H1 (cell line): ENCODE measurements around the gene COL20A1. TPM values are rescaled to one million over a fixed set of nuclear protein-coding genes. Genes with fewer than 3 reads are reported as not detected.

ENCODE experiments used
- CTCF ChIA-PET: fragments of 300-600 bp; sonication (Branson Sonifier 250); formaldehyde crosslinking; loops from one replicate; lab custom pipeline; 2021; ENCODE audit not compliant: partially characterized antibody; lab: Charles Lee
- POLR2A ChIA-PET: fragments of 300-600 bp; sonication (Branson Sonifier 250); formaldehyde crosslinking; loops from one replicate; lab custom pipeline; 2021; ENCODE audit warnings: inconsistent platforms; ENCODE audit not compliant: partially characterized antibody; lab: Charles Lee
- DNase-seq, 2 experiments: peaks; one replicate each; pipeline versions ENCODE4 v3.0.0 to v3.0.0-alpha.2; 2010 to 2022; ENCODE audit warnings: low spot score in 2 of 2, low read depth in 1 of 2, mixed read lengths in 1 of 2
- FAIRE-seq: peaks from 2 replicates; lab custom pipeline; 2011; peaks lifted over from hg19 to GRCh38; lab: Jason Lieb, UNC
- H2AFZ ChIP-seq: 2 replicates; pipeline ENCODE4 v1.8.1; 2012; ENCODE audit warnings: low read length, inconsistent platforms
- H2AK5ac ChIP-seq: 2 replicates; pipeline ENCODE4 v1.6.1; 2013; ENCODE audit warnings: low read depth, low read length
- H2BK120ac ChIP-seq: replicated peaks from 2 replicates; pipeline ENCODE3; 2013; ENCODE audit warnings: low read depth, low read length, inconsistent platforms
- H2BK12ac ChIP-seq: 2 replicates; pipeline ENCODE4 v1.6.1; 2013; ENCODE audit warnings: low read depth, low read length
- H2BK15ac ChIP-seq: 2 replicates; pipeline ENCODE4 v1.6.1; 2013; ENCODE audit warnings: low read length
- H2BK20ac ChIP-seq: 2 replicates; pipeline ENCODE4 v1.6.1; 2013; ENCODE audit warnings: low read length
- H2BK5ac ChIP-seq: 2 replicates; pipeline ENCODE4 v1.6.1; 2013; ENCODE audit warnings: low read depth, low read length
- H3K14ac ChIP-seq: 2 replicates; pipeline ENCODE4 v1.6.1; 2013; ENCODE audit warnings: inconsistent platforms; ENCODE audit not compliant: insufficient read length
- H3K18ac ChIP-seq: 2 replicates; pipeline ENCODE4 v1.6.1; 2013; ENCODE audit warnings: low read length; ENCODE audit errors: extremely low read depth
- H3K23ac ChIP-seq: 2 replicates; pipeline ENCODE4 v1.6.1; 2013; ENCODE audit warnings: inconsistent platforms; ENCODE audit not compliant: insufficient read length
- H3K23me2 ChIP-seq: 2 replicates; pipeline ENCODE4 v1.6.1; 2013; ENCODE audit warnings: low read depth, low read length
- H3K27ac ChIP-seq: 2 replicates; pipeline ENCODE4 v1.6.1; 2011; ENCODE audit warnings: low read depth, low read length, inconsistent platforms
- H3K27me3 ChIP-seq, 4 experiments: replicated peaks in 1 of 4; 1 replicate in 1 of 4; 2 replicates in 3 of 4; pipeline versions ENCODE4 v1.6.1 to v1.8.1; 2011 to 2013; ENCODE audit warnings: low read length in 3 of 4, mild to moderate bottlenecking in 3 of 4, inconsistent platforms in 2 of 4, mixed read lengths in 2 of 4, moderate library complexity in 1 of 4; ENCODE audit not compliant: control insufficient read depth in 3 of 4, insufficient read depth in 3 of 4; ENCODE audit errors: extremely low read depth in 1 of 4
- H3K36me3 ChIP-seq, 4 experiments: 2 replicates each; pipeline versions ENCODE4 v1.6.1 to v1.8.1; 2011 to 2013; ENCODE audit warnings: mild to moderate bottlenecking in 4 of 4, low read length in 3 of 4, moderate library complexity in 2 of 4, control low read depth in 1 of 4, inconsistent platforms in 1 of 4; ENCODE audit not compliant: insufficient read depth in 4 of 4, control insufficient read depth in 2 of 4
- H3K4ac ChIP-seq: replicated peaks from 2 replicates; pipeline ENCODE3; 2013; ENCODE audit warnings: low read length, low read depth, mixed read lengths, inconsistent platforms; ENCODE audit not compliant: insufficient read length
- H3K4me1 ChIP-seq, 4 experiments: replicated peaks in 1 of 4; 1 replicate in 1 of 4; 2 replicates in 3 of 4; pipeline versions ENCODE4 v1.6.1 to v1.8.1; 2011 to 2013; ENCODE audit warnings: low read length in 3 of 4, inconsistent platforms in 2 of 4, mixed read lengths in 1 of 4; ENCODE audit not compliant: insufficient read depth in 4 of 4, control insufficient read depth in 3 of 4
- H3K4me2 ChIP-seq, 2 experiments: 2 replicates each; pipeline versions ENCODE4 v1.6.1 to v1.8.1; 2011 to 2013; ENCODE audit warnings: low read depth in 2 of 2, low read length in 2 of 2, control low read depth in 1 of 2, inconsistent platforms in 1 of 2, mild to moderate bottlenecking in 1 of 2; ENCODE audit not compliant: insufficient read depth in 1 of 2
- H3K4me3 ChIP-seq, 4 experiments: fragments of 200-600, 300-600 bp in 1 of 4; sonication (generic), shearing (Covaris generic), sonication (Bioruptor Twin) in 1 of 4; 2 replicates each; pipeline versions ENCODE4 v1.5.1 to v1.8.1; 2011 to 2016; ENCODE audit warnings: low read length in 4 of 4, low read depth in 3 of 4, control low read depth in 2 of 4, inconsistent platforms in 2 of 4, mild to moderate bottlenecking in 2 of 4, mixed read lengths in 1 of 4, moderate library complexity in 1 of 4; ENCODE audit not compliant: insufficient read depth in 2 of 4; ENCODE audit errors: extremely low read depth in 1 of 4
- H3K56ac ChIP-seq: replicated peaks from 2 replicates; pipeline ENCODE3; 2013; ENCODE audit warnings: low read depth, mild to moderate bottlenecking, mixed read lengths, low read length, inconsistent platforms; ENCODE audit not compliant: insufficient read length
- H3K79me1 ChIP-seq: 2 replicates; pipeline ENCODE4 v1.6.1; 2013; ENCODE audit warnings: low read depth, low read length, control low read depth
- H3K79me2 ChIP-seq, 2 experiments: 2 replicates each; pipeline versions ENCODE4 v1.6.1 to v1.8.1; 2012 to 2013; ENCODE audit warnings: low read length in 2 of 2, mild to moderate bottlenecking in 2 of 2, inconsistent platforms in 1 of 2; ENCODE audit not compliant: insufficient read depth in 2 of 2, control insufficient read depth in 1 of 2
- H3K9ac ChIP-seq, 4 experiments: replicated peaks in 1 of 4; 1 replicate in 1 of 4; 2 replicates in 3 of 4; pipeline versions ENCODE4 v1.6.1 to v1.8.1; 2011 to 2013; ENCODE audit warnings: low read depth in 3 of 4, low read length in 3 of 4, control low read depth in 2 of 4, mild to moderate bottlenecking in 2 of 4, moderate library complexity in 2 of 4, inconsistent platforms in 1 of 4; ENCODE audit errors: extremely low read depth in 1 of 4
- H3K9me3 ChIP-seq, 2 experiments: 2 replicates each; pipeline versions ENCODE4 v1.6.1 to v1.8.1; 2012 to 2013; ENCODE audit warnings: mild to moderate bottlenecking in 2 of 2, moderate library complexity in 2 of 2, control low read depth in 1 of 2, inconsistent platforms in 1 of 2, low read depth in 1 of 2, low read length in 1 of 2, mixed read lengths in 1 of 2; ENCODE audit not compliant: insufficient read depth in 2 of 2
- H4K20me1 ChIP-seq, 2 experiments: replicated peaks in 1 of 2; 2 replicates each; pipeline versions ENCODE3 to v1.8.1; 2011 to 2013; ENCODE audit warnings: inconsistent platforms in 2 of 2, low read length in 2 of 2, mild to moderate bottlenecking in 1 of 2; ENCODE audit not compliant: insufficient read depth in 2 of 2, control insufficient read depth in 1 of 2
- H4K5ac ChIP-seq: 2 replicates; pipeline ENCODE4 v1.6.1; 2013; ENCODE audit warnings: low read length, low read depth, mixed read lengths, inconsistent platforms; ENCODE audit not compliant: insufficient read length
- H4K8ac ChIP-seq: 2 replicates; pipeline ENCODE4 v1.8.0; 2013; ENCODE audit warnings: mild to moderate bottlenecking, moderate library complexity, low read length, inconsistent platforms; ENCODE audit not compliant: insufficient read depth; ENCODE audit errors: extremely low read depth
- H4K91ac ChIP-seq: replicated peaks from 2 replicates; pipeline ENCODE3; 2013; ENCODE audit warnings: low read length, mixed read lengths, inconsistent platforms; ENCODE audit not compliant: insufficient read length
- CHD1 ChIP-seq: IDR thresholded peaks from 2 replicates; pipeline ENCODE4 v1.6.1; 2012; ENCODE audit warnings: low read depth, low read length, improper control_type of control experiment
- EP300 ChIP-seq, 2 experiments: IDR thresholded peaks; 1 replicate in 1 of 2; 2 replicates in 1 of 2; pipeline ENCODE4 v1.6.1; 2011 to 2012; ENCODE audit warnings: low read depth in 2 of 2, low read length in 2 of 2, mild to moderate bottlenecking in 2 of 2, borderline replicate concordance in 1 of 2, inconsistent platforms in 1 of 2, moderate library complexity in 1 of 2
- GABPA ChIP-seq: IDR thresholded peaks from 2 replicates; pipeline ENCODE4 v1.6.1; 2011; ENCODE audit warnings: mild to moderate bottlenecking, low read length, moderate library complexity, borderline replicate concordance; ENCODE audit not compliant: insufficient read depth
- HDAC6 ChIP-seq: IDR thresholded peaks from one replicate; pipeline ENCODE4 v1.7.1; 2012; ENCODE audit warnings: low read depth, mild to moderate bottlenecking, inconsistent platforms, low read length, moderate library complexity
- POU5F1 ChIP-seq: IDR thresholded peaks from 2 replicates; pipeline ENCODE4 v1.6.1; 2011; ENCODE audit warnings: low read depth, mild to moderate bottlenecking, low read length, moderate library complexity
- SIX5 ChIP-seq: IDR thresholded peaks from 2 replicates; pipeline ENCODE4 v1.6.1; 2011; ENCODE audit warnings: mild to moderate bottlenecking, low read depth, low read length
- TCF12 ChIP-seq: IDR thresholded peaks from 2 replicates; pipeline ENCODE4 v1.6.1; 2011; ENCODE audit warnings: low read depth, mild to moderate bottlenecking, low read length
- WGBS, 2 experiments: shearing (Covaris generic) in 1 of 2; methylation state at CpG; one replicate each; pipeline versions ENCODE4 v1.1.6 to v1.1.7; 2013 to 2015; ENCODE audit warnings: low lambda C conversion rate in 2 of 2, mixed read lengths in 2 of 2, inconsistent platforms in 1 of 2, low coverage in 1 of 2, missing lambda C conversion rate in 1 of 2; ENCODE audit not compliant: insufficient replicate concordance in 2 of 2, insufficient coverage in 1 of 2, insufficient read length in 1 of 2; ENCODE audit errors: extremely low coverage in 1 of 2, missing lambda C conversion rate in 1 of 2; 5-methylcytosine and 5-hydroxymethylcytosine counted together
- polyA plus RNA-seq, 7 experiments: library from polyadenylated mRNA; depleted of rRNA in 3 of 7; stranded (reverse) in 5 of 7; unstranded in 2 of 7; fragments of >200 nt in 5 of 7; fragments of 200-250 nt in 2 of 7; gene quantifications; 1 replicate in 5 of 7; 2 replicates in 1 of 7; 4 replicates in 1 of 7; pipeline versions ENCODE4 v1.2.1 to v1.2.3, GENCODE V29; 2011 to 2013; ENCODE audit warnings: missing spikeins in 2 of 7, mixed read lengths in 2 of 7
- total RNA-seq: library from RNA; stranded (reverse); fragmentation: NEBNext Ultra II Directional; extraction: Animal tissue kit (Norgen Biotek cat#: 25700); gene quantifications from 2 replicates; pipeline ENCODE4 v1.2.1, GENCODE V29; 2021
- TF ChIP-seq, protein P1 (sequence below), 3 experiments: IDR thresholded peaks; 1 replicate in 2 of 3; 2 replicates in 1 of 3; pipeline versions ENCODE4 v1.5.1 to v1.6.1; 2011; ENCODE audit warnings: low read length in 3 of 3, mild to moderate bottlenecking in 3 of 3, inconsistent platforms in 2 of 3, low read depth in 1 of 3, moderate library complexity in 1 of 3; ENCODE audit not compliant: insufficient read depth in 1 of 3; ENCODE audit errors: control extremely low read depth in 1 of 3

Gene COL20A1
- total and polyA plus RNA-seq, 2 of the 8 experiments (the other 6 are each of a cell fraction or from before 2014, with no cell fraction given), result 0.19 to 0.21 TPM

DNA sequence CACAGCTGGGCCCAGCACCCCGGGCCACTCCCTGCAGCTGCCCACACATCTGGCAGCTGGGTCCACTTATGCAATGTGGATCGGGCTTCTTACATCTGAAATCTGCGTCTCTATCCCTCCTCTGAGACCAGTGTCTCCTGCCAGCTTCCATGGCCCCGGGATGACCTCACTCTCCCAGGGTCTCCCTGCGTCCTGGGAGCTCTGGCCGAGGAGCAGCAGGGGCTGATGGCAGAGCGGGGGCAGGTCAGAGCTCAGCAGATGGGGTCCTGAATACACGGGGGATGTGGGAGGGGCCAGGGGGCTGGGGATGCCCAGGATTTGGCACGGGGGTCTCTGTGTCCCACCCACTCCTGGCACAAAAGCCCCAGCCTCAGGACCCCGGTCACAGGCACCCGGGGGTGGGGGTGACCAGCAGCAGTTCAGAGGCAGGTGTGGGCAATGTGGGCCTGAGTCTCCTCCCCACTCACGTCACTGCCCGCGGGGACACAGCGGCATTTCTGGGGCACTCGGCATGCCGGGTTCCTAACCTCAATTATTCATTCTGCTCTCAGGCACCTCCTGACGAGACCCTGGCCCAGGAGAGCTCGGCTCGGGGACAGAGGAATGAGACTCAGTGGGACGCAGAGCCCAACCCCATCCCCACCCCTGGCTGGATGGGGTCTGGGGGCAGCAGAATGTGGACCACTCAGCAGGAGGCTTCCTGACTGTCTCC, 51.8 kb downstream of the COL20A1 start:
- Histone ChIP-seq H3K56ac (no peak overlapping the region), H2BK12ac (no peak overlapping the region), H3K9ac (no peak overlapping the region), H3K23ac (no peak overlapping the region), H3K23me2 (no peaks in the 10 kb centered on the region), H3K79me2 (no peaks in the 10 kb centered on the region), H3K4me2 (no peak overlapping the region), H3K9me3 (no peaks in the 10 kb centered on the region), H3K27me3 (no peaks in the 10 kb centered on the region), H4K8ac (no peak overlapping the region), H2BK120ac (no peak overlapping the region), H4K20me1 (no peaks in the 10 kb centered on the region), H3K18ac (no peak overlapping the region), H4K5ac (no peak overlapping the region), H4K91ac (no peak overlapping the region), H3K4me3 (no peak overlapping the region), H3K4me1 (no peaks in the 10 kb centered on the region; a peak in 2 of 7 replicates), H2BK5ac (no peak overlapping the region), H2BK20ac (no peak overlapping the region), H3K14ac (no peak overlapping the region), H2BK15ac (no peak overlapping the region), H3K27ac (no peak overlapping the region), H3K36me3 (no peaks in the 10 kb centered on the region), H2AK5ac (no peak overlapping the region), H3K4ac (no peak overlapping the region), H3K79me1 (no peaks in the 10 kb centered on the region), H2AFZ (no peak overlapping the region)
- CTCF ChIA-PET, result interaction anchor here (0.5 to 6.5 kb wide), 8 partner anchors 12 to 122 kb away, joined by 3 to 38 read pairs (median 3); partner anchors contain the start of gene COL20A1
- 94% methylated on average over 13 of the region's 21 CpGs; no CpG with 5 or more reads in 1 of the 2 experiments for whole genome bisulfite sequencing, 2 experiments
- no peak for FAIRE-seq
- POLR2A ChIA-PET, result no interaction called here
- no peak for DNase-seq
- TF ChIP-seq EP300 (IDR thresholded peaks at IDR 0.05; ENCODE audit: borderline replicate concordance in 1 of 2, low read depth in 2 of 2, low read length in 2 of 2) (no peak), HDAC6 (no peak), GABPA (no peak), CHD1 (no peak), TCF12 (no peak), POU5F1 (no peak), SIX5 (no peak)
- TF ChIP-seq, protein P1, sequence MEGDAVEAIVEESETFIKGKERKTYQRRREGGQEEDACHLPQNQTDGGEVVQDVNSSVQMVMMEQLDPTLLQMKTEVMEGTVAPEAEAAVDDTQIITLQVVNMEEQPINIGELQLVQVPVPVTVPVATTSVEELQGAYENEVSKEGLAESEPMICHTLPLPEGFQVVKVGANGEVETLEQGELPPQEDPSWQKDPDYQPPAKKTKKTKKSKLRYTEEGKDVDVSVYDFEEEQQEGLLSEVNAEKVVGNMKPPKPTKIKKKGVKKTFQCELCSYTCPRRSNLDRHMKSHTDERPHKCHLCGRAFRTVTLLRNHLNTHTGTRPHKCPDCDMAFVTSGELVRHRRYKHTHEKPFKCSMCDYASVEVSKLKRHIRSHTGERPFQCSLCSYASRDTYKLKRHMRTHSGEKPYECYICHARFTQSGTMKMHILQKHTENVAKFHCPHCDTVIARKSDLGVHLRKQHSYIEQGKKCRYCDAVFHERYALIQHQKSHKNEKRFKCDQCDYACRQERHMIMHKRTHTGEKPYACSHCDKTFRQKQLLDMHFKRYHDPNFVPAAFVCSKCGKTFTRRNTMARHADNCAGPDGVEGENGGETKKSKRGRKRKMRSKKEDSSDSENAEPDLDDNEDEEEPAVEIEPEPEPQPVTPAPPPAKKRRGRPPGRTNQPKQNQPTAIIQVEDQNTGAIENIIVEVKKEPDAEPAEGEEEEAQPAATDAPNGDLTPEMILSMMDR (IDR thresholded peaks at IDR 0.05; ENCODE audit: control extremely low read depth in 1 of 3, insufficient read depth in 1 of 3, low read depth in 1 of 3, low read length in 3 of 3), result no peak
